Measurements from ENCODE around the gene SLC34A1. TPM values are rescaled to one million over a fixed set of nuclear protein-coding genes. Genes with fewer than 3 reads are reported as not detected.

SLC34A1 gene
- total and polyA plus RNA-seq, 2 of the 4 experiments (the other 2 are of a cell fraction) = not detected

DNA sequence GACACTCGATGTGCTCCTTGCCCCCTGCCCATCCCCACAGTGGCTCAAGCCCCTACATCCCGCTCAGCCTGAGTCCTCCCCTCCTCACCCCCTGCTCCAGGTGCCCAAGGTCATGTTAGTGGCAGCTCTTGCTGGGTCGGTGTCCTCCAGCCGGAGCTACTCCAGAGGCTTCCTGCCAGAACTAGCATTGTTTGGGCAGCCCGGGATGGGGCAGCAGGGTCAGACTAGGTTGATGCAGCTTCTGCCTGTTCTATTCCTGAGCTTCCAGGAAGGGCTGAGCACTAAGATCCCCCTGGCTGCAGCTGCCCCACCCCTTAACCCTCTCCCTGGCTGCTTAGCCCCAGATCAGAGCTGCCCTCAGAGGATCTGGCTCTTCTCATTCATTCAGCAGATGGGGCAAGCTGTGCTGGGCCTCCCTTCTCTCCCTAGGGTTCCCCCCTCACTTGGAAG, 25.8 kb upstream of the SLC34A1 start:
- Histone ChIP-seq H3K4me3 (ENCODE audit: insufficient read depth, low read depth, low read length) (no peak overlapping the region), H3K4ac (ENCODE audit: low read depth, low read length) (no peak overlapping the region), H3K36me3 (ENCODE audit: control insufficient read depth, insufficient read depth, low read length) (no peaks in the 10 kb centered on the region), H2BK120ac (ENCODE audit: low read depth, low read length) (no peak overlapping the region), H3K56ac (ENCODE audit: extremely low read depth, insufficient read depth, low read length) (no peak overlapping the region), H3K9me1 (ENCODE audit: insufficient read depth, low read length) (no peaks in the 10 kb centered on the region), H4K91ac (ENCODE audit: insufficient read depth, low read depth, low read length) (no peak overlapping the region), H2AK9ac (replicated peaks; ENCODE audit: low read depth, low read length, poor library complexity) (no peak overlapping the region), H2AK5ac (ENCODE audit: low read depth, low read length) (no peak overlapping the region), H3K18ac (ENCODE audit: low read depth, low read length) (no peak overlapping the region), H3K4me2 (ENCODE audit: low read depth, low read length) (no peak overlapping the region), H4K20me1 (ENCODE audit: insufficient read depth, low read length) (no peaks in the 10 kb centered on the region), H2BK5ac (ENCODE audit: low read depth, low read length, poor library complexity, severe bottlenecking) (no peak overlapping the region), H4K5ac (ENCODE audit: low read depth, low read length) (no peak overlapping the region), H3K79me1 (ENCODE audit: low read depth in 1 of 2, low read length in 2 of 2) (no peaks in the 10 kb centered on the region), H2BK20ac (ENCODE audit: low read depth, low read length) (no peak overlapping the region), H3K4me1 (ENCODE audit: control insufficient read depth, insufficient read depth, low read length) (no peaks in the 10 kb centered on the region), H3K23ac (ENCODE audit: low read depth, low read length) (no peak overlapping the region), H3K9ac (ENCODE audit: low read depth, low read length) (no peak overlapping the region), H2BK15ac (ENCODE audit: low read depth, low read length) (no peak overlapping the region), H2AFZ (replicated peaks; ENCODE audit: low read length, poor library complexity) (no peak overlapping the region), H3K14ac (replicated peaks; ENCODE audit: low read depth, low read length) (no peak overlapping the region), H4K8ac (ENCODE audit: low read depth in 2 of 2, low read length in 2 of 2) (no peak overlapping the region), H3K27ac (ENCODE audit: insufficient read depth, low read length) (no peak overlapping the region), H3K9me3 (ENCODE audit: control insufficient read depth, insufficient read depth, low read length) (peaks cover 2% of the 10 kb centered on the region; the same call in 1 of the 2 replicates), H3K27me3 (ENCODE audit: control insufficient read depth, insufficient read depth, low read length) (peaks cover 26% of the 10 kb centered on the region)
- in situ Hi-C loops (cut with MboI; ENCODE audit: low sequenced_read_pairs) (no loop called here), intact Hi-C loops (cut with micrococcal nuclease) (no loop called here), dilution Hi-C loops (cut with HindIII; ENCODE audit: low sequenced_read_pairs, unreplicated experiment) (no loop called here)
- POLR2A ChIA-PET (ENCODE audit: unreplicated experiment) = no interaction called here
- DNase-seq (no peak), ATAC-seq (ENCODE audit: low read depth) (no peak)
- 57% methylated on average over 3 of the region's 5 CpGs; no CpG with 5 or more reads in 1 of the 2 experiments for WGBS, 2 experiments (ENCODE audit: extremely low coverage in 2 of 2, insufficient read length in 1 of 2)
- TF ChIP-seq NFE2L2 (IDR thresholded peaks at IDR 0.05; ENCODE audit: low read depth, low read length) (no peak), BHLHE40 (IDR thresholded peaks at IDR 0.05; ENCODE audit: low read depth, low read length) (no peak), POLR2A (IDR thresholded peaks at IDR 0.05; ENCODE audit: low read depth, low read length) (no peak), USF2 (IDR thresholded peaks at IDR 0.05; ENCODE audit: low read depth, low read length) (no peak), CTCF (conservative IDR thresholded peaks at IDR 0.05; ENCODE audit: low read depth, low read length) (no peak), CEBPB (IDR thresholded peaks at IDR 0.05; ENCODE audit: low read depth, low read length) (no peak), CHD1 (IDR thresholded peaks at IDR 0.05; ENCODE audit: low read depth, low read length) (no peak), SMC3 (IDR thresholded peaks at IDR 0.05; ENCODE audit: low read depth, low read length) (no peak), MAZ (IDR thresholded peaks at IDR 0.05; ENCODE audit: borderline replicate concordance, low read depth, low read length) (no peak), RFX5 (IDR thresholded peaks at IDR 0.05; ENCODE audit: low read depth, low read length) (no peak), FOS (IDR thresholded peaks at IDR 0.05; ENCODE audit: low read depth, low read length) (no peak), RCOR1 (IDR thresholded peaks at IDR 0.05; ENCODE audit: insufficient replicate concordance, low read length) (no peak), MAFK (IDR thresholded peaks at IDR 0.05; ENCODE audit: low read depth, low read length) (no peak), RAD21 (IDR thresholded peaks at IDR 0.05; ENCODE audit: low read length) (no peak)
- TF ChIP-seq, protein P1, sequence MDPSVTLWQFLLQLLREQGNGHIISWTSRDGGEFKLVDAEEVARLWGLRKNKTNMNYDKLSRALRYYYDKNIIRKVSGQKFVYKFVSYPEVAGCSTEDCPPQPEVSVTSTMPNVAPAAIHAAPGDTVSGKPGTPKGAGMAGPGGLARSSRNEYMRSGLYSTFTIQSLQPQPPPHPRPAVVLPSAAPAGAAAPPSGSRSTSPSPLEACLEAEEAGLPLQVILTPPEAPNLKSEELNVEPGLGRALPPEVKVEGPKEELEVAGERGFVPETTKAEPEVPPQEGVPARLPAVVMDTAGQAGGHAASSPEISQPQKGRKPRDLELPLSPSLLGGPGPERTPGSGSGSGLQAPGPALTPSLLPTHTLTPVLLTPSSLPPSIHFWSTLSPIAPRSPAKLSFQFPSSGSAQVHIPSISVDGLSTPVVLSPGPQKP (IDR thresholded peaks at IDR 0.05; ENCODE audit: borderline replicate concordance, low read depth, low read length) = no peak
- CTCF ChIA-PET = interaction anchor here (0.5 to 1.5 kb wide), 2 partner anchors 12 to 145 kb away, joined by 3 to 6 read pairs; no protein-coding TSS in a partner anchor
- no TSS peak for BruUV-seq (replicated peaks)

Data from IMR-90 (cell line).